Colonic mucosa (tissue), 4 donors: ENCODE results near the gene SLC13A5. TPM values are rescaled to one million over a fixed set of nuclear protein-coding genes. Genes with fewer than 3 reads are reported as not detected.

Source experiments
- DNase-seq: peaks from one replicate; pipeline ENCODE4 v3.0.0-alpha.2; 2020
- H3K27ac ChIP-seq: fragments of 200-600 bp; one replicate; pipeline ENCODE4 v1.8.0; 2021
- H3K27me3 ChIP-seq: fragments of 200-600 bp; one replicate; pipeline ENCODE4 v1.8.0; 2021
- H3K36me3 ChIP-seq: fragments of 200-600 bp; one replicate; pipeline ENCODE4 v1.8.0; 2021
- H3K4me1 ChIP-seq: fragments of 200-600 bp; one replicate; pipeline ENCODE4 v1.8.0; 2021; ENCODE audit warnings: mild to moderate bottlenecking
- H3K4me3 ChIP-seq: fragments of 200-600 bp; one replicate; pipeline ENCODE4 v1.8.0; 2021
- H3K9ac ChIP-seq, 2 donors: one replicate each; pipeline ENCODE4 v1.7.0; 2013; ENCODE audit warnings: control low read depth in 2 of 2, low read depth in 2 of 2, low read length in 2 of 2
- H3K9me3 ChIP-seq: fragments of 200-600 bp; one replicate; pipeline ENCODE4 v1.8.0; 2021
- intact Hi-C: fragments of 100-400 bp; cut with DNase I; formaldehyde crosslinking; loops from one replicate; pipeline ENCODE4 v1.14.1; 2022
- total RNA-seq, 2 donors: library from RNA; stranded (reverse); fragmentation: NEBNext Ultra II Directional in 1 of 2; extraction: Animal tissue kit (Norgen Biotek cat#: 25700) in 1 of 2; gene quantifications; one replicate each; pipeline ENCODE4 v1.2.1, GENCODE V29; 2021
- TF ChIP-seq, protein P1 (sequence below): fragments of 200-600 bp; IDR thresholded peaks from one replicate; pipeline ENCODE4 v1.8.0; 2022; ENCODE audit warnings: antibody characterized with exemption, mild to moderate bottlenecking
- donor health status: healthy.
- donor health status: DM: no; HTN: no; CAD: no.
- donor health status: DM: no; HTN: no; CAD: no.

The SLC13A5 gene
- total RNA-seq, 2 donors from 2014 or later: 0.62 TPM; not detected in 1

DNA sequence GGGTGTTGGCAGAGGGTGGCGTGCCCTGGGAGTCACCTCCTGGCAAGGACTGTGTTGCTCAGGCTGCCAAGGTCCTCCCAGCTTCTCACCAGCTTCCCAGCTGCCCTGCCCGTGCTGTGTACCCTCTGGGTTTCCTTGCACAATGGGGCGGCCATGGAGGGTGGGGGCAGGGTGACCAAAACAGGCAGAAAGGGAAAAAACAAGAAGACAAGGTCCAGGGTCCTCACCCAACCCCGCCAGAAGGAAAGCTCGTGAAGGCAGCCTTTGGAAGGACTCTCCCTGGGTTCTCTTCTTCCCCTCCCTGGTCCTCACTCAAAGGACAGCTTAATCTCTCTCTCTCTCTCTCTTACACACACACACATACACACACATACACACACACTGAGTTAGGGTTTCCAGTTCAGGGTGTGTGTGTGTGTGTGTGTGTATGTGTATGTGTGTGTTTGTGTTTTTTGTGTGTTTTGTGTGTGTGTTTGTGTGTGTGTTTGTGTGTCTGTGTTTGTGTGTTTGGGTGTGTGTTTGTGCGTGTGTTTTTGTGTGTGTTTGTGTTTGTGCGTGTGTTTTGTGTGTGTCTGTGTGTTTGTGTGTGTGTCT lies 2.0 kb downstream of the SLC13A5 start:
- DNase-seq: no peak
- intact Hi-C loops: no loop called here

DNA sequence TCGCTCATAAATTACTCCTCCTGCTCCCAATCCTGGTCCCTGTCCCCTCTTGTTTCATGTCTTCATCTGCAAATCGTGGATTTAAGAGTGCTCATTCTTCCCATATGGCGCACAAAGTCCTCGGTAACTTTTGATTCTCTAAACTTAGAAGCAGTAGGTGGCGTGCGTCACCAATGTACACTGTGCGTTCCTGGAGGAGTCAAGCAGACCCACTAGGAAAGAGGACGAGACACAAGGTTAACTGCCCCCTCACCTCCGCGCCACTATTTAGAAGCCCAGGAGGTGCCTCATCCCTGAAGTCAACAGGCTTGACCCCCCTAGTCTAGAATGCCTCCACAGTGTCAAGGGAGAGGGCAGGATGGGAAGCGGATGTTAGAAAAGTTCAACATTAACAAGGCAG lies 2.9 kb downstream of the SLC13A5 start:
- intact Hi-C loops: no loop called here
- H3K27me3 ChIP-seq: peaks cover 18% of the 10 kb centered on the region

More for the DNA sequence above, 2.0 kb downstream of the SLC13A5 start:
- TF ChIP-seq, protein P1, sequence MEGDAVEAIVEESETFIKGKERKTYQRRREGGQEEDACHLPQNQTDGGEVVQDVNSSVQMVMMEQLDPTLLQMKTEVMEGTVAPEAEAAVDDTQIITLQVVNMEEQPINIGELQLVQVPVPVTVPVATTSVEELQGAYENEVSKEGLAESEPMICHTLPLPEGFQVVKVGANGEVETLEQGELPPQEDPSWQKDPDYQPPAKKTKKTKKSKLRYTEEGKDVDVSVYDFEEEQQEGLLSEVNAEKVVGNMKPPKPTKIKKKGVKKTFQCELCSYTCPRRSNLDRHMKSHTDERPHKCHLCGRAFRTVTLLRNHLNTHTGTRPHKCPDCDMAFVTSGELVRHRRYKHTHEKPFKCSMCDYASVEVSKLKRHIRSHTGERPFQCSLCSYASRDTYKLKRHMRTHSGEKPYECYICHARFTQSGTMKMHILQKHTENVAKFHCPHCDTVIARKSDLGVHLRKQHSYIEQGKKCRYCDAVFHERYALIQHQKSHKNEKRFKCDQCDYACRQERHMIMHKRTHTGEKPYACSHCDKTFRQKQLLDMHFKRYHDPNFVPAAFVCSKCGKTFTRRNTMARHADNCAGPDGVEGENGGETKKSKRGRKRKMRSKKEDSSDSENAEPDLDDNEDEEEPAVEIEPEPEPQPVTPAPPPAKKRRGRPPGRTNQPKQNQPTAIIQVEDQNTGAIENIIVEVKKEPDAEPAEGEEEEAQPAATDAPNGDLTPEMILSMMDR: no peak
- peaks cover 18% of the 10 kb centered on the region for H3K27me3 ChIP-seq
- H3K4me3 ChIP-seq: no peak overlapping the region
- no peaks in the 10 kb centered on the region for H3K4me1 ChIP-seq
- no peaks in the 10 kb centered on the region for H3K9me3 ChIP-seq
- no peaks in the 10 kb centered on the region for H3K36me3 ChIP-seq
- H3K27ac ChIP-seq: no peak overlapping the region
- no peak overlapping the region for H3K9ac ChIP-seq

DNA sequence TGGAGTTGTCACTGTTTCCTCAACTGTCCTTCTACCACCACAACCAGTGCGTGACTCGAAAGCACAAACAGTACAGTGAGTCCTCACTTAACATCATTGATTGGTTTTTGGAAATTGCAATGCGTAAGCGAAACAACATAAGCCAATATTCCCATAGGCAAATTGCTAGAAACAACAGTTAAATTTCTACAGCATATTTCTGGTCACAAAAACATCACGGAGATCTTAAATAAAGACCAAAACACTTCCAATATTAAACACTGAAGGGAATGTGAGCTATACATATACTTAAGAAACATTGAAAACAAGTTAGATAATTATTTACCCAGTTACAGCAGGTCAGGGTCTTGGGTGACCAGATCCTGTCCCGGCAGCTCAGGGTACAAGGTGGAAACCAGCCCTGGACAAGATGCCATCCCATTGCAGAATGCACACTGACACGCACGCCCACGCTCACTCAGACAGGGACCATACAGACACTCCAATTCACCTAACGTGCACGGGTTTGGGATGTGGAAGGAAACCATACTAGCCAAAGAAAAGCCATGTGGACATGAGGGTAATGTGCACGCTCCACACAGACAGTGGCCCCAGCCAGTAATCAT lies 4.7 kb downstream of the SLC13A5 start:
- Histone ChIP-seq H3K4me1 (no peaks in the 10 kb centered on the region), H3K9ac (no peak overlapping the region), H3K9me3 (no peaks in the 10 kb centered on the region), H3K27ac (no peak overlapping the region), H3K27me3 (peaks cover 10% of the 10 kb centered on the region), H3K36me3 (no peaks in the 10 kb centered on the region), H3K4me3 (no peak overlapping the region)
- no peak for DNase-seq
- intact Hi-C loops: no loop called here
- TF ChIP-seq, protein P1: no peak

More for the DNA sequence above, 2.9 kb downstream of the SLC13A5 start:
- Histone ChIP-seq H3K9me3 (no peaks in the 10 kb centered on the region), H3K36me3 (no peaks in the 10 kb centered on the region), H3K9ac (no peak overlapping the region), H3K27ac (no peak overlapping the region), H3K4me3 (no peak overlapping the region), H3K4me1 (no peaks in the 10 kb centered on the region)
- no peak for DNase-seq
- TF ChIP-seq, protein P1: no peak

DNA sequence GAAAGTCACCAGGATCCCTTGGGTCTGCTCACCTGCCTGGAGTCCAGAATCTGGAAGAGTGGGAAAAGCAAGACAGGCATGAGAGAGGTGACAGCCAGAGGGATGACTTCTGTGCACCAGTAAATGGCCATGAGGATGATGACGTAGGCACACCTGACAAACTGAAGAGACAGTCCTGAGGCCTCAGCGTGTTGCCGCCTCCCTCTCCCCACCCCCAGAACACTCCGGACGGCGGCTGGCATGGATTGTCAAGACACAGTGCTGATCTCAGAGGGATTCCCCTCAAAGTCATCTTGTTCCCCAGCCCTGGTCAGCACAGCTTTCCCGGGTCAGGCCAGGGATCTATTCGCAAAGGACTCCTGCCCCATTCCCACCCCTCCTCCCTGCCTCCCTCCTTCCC lies 6.2 kb downstream of the SLC13A5 start:
- DNase-seq: no peak
- Histone ChIP-seq H3K36me3 (no peaks in the 10 kb centered on the region), H3K27me3 (no peaks in the 10 kb centered on the region), H3K9me3 (no peaks in the 10 kb centered on the region), H3K4me1 (no peaks in the 10 kb centered on the region), H3K9ac (no peak overlapping the region), H3K27ac (no peak overlapping the region), H3K4me3 (no peak overlapping the region)
- TF ChIP-seq, protein P1: no peak
- intact Hi-C loops: no loop called here

DNA sequence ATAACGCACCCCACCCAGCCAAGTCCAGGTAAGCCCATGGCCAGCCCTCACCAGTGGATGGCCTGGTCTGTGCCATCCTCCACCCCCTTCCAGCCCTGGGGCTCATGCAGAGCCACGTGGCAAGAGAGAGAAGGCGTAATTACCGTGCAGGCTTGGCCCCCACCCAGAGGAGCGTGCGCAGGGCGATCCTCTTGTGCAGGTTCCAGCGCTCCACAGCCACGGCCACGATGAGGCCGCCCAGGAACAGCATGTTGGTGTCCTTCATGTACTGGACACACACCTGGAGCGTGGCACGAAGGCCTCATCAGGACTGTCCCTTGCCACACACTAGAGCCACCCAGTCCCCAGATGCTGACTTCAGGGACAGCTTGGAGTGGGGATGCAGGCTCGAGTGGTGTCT lies 6.7 kb downstream of the SLC13A5 start:
- no peaks in the 10 kb centered on the region for H3K4me1 ChIP-seq
- H3K27me3 ChIP-seq: no peaks in the 10 kb centered on the region
- intact Hi-C loops: no loop called here
- no peaks in the 10 kb centered on the region for H3K36me3 ChIP-seq
- H3K9ac ChIP-seq: no peak overlapping the region
- TF ChIP-seq, protein P1: no peak
- H3K9me3 ChIP-seq: no peaks in the 10 kb centered on the region
- H3K4me3 ChIP-seq: no peak overlapping the region
- H3K27ac ChIP-seq: no peak overlapping the region
- DNase-seq: no peak
